ENCODE data around the gene POMGNT1.

The POMGNT1 gene

DNA sequence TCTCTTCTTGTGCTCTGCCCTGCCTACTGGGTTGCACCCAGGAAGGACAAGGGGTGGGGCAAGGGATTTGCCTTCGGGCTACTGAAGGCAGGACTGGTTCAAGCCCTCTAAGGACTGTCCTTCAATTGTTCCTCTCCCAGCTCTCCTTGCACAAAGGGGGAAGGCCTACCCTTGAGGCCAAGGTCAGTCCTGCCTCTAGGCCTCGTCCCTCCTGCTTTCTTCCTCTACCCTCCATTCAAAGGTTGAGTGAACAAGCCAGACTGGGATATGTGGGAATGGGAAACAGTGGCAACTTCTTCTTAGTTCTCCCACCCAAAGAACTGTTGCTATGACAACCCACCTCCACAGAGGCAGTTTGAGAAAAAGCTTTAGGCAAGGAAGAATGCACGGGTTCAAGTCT lies 7.6 kb upstream of the POMGNT1 start:
- no peak overlapping the region for H3K4me3 ChIP-seq (replicated peaks in 1 of 2; ENCODE audit: low read depth in 2 of 2, low read length in 2 of 2)
- TF ChIP-seq, protein P1, sequence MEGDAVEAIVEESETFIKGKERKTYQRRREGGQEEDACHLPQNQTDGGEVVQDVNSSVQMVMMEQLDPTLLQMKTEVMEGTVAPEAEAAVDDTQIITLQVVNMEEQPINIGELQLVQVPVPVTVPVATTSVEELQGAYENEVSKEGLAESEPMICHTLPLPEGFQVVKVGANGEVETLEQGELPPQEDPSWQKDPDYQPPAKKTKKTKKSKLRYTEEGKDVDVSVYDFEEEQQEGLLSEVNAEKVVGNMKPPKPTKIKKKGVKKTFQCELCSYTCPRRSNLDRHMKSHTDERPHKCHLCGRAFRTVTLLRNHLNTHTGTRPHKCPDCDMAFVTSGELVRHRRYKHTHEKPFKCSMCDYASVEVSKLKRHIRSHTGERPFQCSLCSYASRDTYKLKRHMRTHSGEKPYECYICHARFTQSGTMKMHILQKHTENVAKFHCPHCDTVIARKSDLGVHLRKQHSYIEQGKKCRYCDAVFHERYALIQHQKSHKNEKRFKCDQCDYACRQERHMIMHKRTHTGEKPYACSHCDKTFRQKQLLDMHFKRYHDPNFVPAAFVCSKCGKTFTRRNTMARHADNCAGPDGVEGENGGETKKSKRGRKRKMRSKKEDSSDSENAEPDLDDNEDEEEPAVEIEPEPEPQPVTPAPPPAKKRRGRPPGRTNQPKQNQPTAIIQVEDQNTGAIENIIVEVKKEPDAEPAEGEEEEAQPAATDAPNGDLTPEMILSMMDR (IDR thresholded peaks at IDR 0.05; ENCODE audit: low read depth, low read length), result no peak
- no peak for DNase-seq (ENCODE audit: low read depth in 2 of 2)

DNA sequence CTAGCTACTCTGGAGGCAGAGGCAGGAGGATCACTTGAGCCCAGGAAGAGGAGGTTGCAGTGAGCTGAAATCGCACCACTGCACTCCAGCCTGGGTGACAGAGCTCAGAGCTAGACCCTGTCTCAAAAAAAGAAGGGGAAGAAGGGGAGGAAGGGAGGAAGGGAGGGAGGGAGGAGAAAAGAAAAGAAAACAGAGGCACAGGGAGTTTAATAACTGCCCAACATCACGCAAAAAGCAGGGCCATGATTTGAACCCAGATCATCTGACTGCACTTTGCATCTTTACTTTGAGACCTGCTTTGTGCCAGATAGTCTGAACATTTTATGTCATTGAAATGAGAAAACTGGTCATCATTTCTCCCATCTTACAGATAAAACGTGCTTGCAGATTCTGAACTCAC lies 6.9 kb upstream of the POMGNT1 start:
- no peak for DNase-seq (ENCODE audit: low read depth in 2 of 2)
- H3K4me3 ChIP-seq (replicated peaks in 1 of 2; ENCODE audit: low read depth in 2 of 2, low read length in 2 of 2), result no peak overlapping the region
- TF ChIP-seq, protein P1 (IDR thresholded peaks at IDR 0.05; ENCODE audit: low read depth, low read length), result no peak

DNA sequence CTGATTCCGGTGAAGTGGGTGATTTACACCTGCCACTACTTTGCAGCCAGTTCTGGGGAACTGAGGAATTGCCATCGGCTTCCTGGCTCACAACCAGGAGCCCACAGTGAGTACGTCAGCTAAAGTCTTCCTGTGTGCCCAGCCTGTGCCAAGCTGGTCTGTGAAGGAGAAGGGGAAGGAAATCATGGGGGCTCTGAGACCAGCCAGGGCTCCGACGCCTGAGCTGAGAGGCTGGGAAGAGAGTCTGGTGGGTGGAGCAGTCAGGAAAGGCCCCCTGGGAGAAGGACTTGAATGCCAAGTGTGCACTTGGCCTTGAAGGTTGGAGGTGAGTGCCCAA lies 6.1 kb upstream of the POMGNT1 start:
- peak overlapping the region in 1 of 2 donors; percentile 87 for H3K4me3 ChIP-seq (replicated peaks in 1 of 2; ENCODE audit: low read depth in 2 of 2, low read length in 2 of 2)
- TF ChIP-seq, protein P1 (IDR thresholded peaks at IDR 0.05; ENCODE audit: low read depth, low read length), result no peak

DNA sequence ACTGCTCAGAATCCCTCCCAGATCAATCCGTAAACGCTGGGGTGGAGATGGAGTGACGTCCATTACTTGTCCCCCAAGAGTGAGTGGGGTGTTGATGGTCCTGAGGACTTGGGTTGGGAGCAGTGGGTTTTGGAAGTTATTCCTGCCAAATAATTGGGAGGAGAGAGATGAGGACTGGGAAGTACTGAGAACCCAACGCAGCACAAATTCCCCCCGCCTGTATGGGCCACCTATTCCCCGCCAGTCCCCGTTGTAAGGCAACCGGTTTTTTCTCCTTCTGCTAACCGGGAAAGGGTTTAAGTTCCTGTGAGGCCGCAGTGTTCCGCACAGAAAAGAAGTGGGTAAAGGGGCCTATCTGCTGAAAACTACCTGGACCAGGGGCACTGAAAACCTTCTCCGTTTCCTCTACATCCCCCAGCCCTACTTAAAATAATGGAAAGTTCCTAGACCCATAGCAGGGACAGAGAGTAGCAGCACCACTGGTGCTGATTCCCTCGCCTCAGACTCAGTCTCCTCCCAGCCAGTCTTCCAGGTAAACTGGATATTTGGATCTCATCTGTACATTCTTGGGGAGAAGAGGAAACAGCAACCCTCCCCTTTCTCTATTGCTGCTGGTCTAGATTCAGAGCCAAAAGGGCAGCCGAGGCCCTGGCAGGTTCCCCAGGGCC lies 5.6 kb upstream of the POMGNT1 start:
- TF ChIP-seq, protein P1 (IDR thresholded peaks at IDR 0.05; ENCODE audit: low read depth, low read length), result no peak
- H3K4me3 ChIP-seq (replicated peaks in 1 of 2; ENCODE audit: low read depth in 2 of 2, low read length in 2 of 2), result peak overlapping the region; percentile 66 to 87
- DNase-seq (ENCODE audit: low read depth in 2 of 2), result no peak

More for the DNA sequence above, 6.1 kb upstream of the POMGNT1 start:
- no peak for DNase-seq (ENCODE audit: low read depth in 2 of 2)

DNA sequence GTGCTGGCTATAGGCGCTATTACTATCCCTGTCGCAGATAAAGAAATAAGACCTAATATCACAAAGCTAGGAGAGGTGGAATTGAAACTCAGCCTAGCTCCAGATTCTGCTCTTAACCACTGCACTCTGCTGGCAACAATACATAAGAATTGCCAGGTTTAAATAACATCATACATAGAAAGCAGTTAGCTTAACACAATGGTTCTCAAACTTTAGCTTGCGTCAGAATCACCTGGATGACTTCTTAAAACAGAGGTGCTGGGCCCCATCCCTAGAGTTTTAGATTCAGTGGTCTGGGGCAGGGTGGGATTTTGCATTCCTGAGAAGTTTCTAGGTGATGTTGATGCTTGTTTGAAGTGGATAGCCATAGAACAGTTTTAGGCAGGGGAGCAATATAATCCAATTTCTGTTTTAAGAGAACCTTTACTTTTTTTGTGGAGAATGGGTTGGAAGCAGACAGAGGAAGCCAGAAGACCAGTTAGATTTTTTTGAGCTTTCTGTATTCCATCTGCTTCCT lies 1.1 kb upstream of the POMGNT1 start:
- TF ChIP-seq, protein P1 (IDR thresholded peaks at IDR 0.05; ENCODE audit: low read depth, low read length), result no peak
- no peak overlapping the region for H3K4me3 ChIP-seq (replicated peaks in 1 of 2; ENCODE audit: low read depth in 2 of 2, low read length in 2 of 2)
- DNase-seq (ENCODE audit: low read depth in 2 of 2), result no peak

DNA sequence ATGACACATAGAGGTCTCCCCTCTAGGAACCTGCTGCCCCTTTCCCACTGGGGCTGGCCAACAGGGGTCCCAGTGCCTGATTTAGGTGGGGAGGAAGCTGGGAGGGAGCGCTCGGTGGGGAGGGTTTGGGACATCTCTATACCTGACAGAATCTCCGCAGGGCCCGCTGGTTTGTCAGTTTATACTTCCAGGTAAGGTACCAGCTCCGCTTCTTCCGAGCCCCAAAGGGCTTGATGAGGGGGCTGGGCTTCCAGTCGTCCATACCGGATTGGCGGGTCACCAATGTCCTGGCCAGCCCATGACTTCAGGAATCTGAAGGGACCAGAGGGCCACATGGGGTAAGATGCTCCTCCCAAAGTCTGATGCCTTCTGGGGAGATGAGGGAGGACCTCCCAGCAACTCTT lies 672 bp downstream of the POMGNT1 start:
- TF ChIP-seq, protein P1 (IDR thresholded peaks at IDR 0.05; ENCODE audit: low read depth, low read length), result no peak
- DNase-seq (ENCODE audit: low read depth in 2 of 2), result no peak

DNA sequence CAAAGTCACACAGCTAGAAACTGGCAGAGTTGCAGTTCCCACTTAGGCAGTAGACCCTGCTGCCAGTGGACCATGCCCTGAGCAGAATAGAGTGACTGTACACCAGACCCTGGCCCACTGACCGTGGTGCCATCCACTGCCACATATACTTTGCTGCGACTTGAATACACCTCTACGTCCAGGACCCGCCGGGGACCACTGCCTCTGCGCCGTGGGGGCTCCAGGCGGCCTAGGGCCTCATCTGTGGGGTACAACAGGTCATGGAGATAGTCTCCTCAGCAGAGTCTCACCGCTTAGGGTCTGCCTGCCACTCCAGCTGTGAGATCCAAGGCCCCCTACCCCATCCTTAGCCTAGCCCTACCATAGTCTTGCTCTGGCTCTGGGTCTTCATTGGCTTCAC lies 1.6 kb downstream of the POMGNT1 start:
- no peak for DNase-seq (ENCODE audit: low read depth in 2 of 2)
- TF ChIP-seq, protein P1 (IDR thresholded peaks at IDR 0.05; ENCODE audit: low read depth, low read length), result no peak
- H3K4me3 ChIP-seq (replicated peaks in 1 of 2; ENCODE audit: low read depth in 2 of 2, low read length in 2 of 2), result no peak overlapping the region

More for the DNA sequence above, 672 bp downstream of the POMGNT1 start:
- H3K4me3 ChIP-seq (replicated peaks in 1 of 2; ENCODE audit: low read depth in 2 of 2, low read length in 2 of 2), result peak overlapping the region; percentile 63 to 81

Measured in cardiac fibroblast (primary cell).